GM12875 (cell line): ENCODE measurements around the gene CFTR.
"Not testable (repeated sequence)": the region's sequence is repeated elsewhere in the genome, so short reads cannot be mapped to it uniquely, and the experiment has no call there.

Experiments
- H3K4me3 ChIP-seq: one replicate; pipeline ENCODE4 v1.5.1; 2011; ENCODE audit warnings: low read depth, low read length, control low read depth
- CTCF ChIP-seq: IDR thresholded peaks from 2 replicates; pipeline ENCODE4 v1.5.1; 2011; ENCODE audit warnings: low read depth, mild to moderate bottlenecking, control low read depth, inconsistent platforms, low read length, moderate library complexity, borderline replicate concordance; ENCODE audit not compliant: insufficient read depth

The CFTR gene

DNA sequence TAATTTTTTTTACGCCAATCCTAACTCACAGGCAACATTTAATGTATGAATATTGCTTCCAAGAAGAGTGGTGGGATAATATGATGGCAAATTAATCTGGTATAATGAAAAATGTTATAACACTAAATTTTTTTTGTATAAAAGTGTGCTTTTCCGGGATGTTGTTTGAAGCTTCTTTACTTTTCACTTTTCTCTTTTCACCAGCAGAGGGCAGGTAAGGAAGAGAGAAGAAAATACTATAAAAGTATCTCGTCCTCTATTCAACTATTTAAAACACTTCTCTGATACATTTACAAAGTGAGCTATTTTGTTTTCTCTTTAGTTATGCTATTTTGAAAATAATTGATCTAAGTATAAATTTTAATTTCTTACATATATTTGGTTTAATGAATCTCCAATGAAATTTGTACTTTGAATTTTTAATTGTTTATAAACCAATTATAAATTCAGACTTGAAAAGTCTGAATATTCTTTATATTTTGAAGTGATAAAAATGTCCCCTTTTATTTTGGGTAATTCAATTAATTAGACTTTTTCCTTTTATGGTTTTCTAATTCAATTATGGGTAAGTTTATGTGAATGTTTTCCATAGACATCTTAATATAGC, 20.7 kb upstream of the CFTR start:
- no peak overlapping the region for H3K4me3 ChIP-seq
- peak; percentile 31; the same call in 1 of the 2 replicates for TF ChIP-seq CTCF

DNA sequence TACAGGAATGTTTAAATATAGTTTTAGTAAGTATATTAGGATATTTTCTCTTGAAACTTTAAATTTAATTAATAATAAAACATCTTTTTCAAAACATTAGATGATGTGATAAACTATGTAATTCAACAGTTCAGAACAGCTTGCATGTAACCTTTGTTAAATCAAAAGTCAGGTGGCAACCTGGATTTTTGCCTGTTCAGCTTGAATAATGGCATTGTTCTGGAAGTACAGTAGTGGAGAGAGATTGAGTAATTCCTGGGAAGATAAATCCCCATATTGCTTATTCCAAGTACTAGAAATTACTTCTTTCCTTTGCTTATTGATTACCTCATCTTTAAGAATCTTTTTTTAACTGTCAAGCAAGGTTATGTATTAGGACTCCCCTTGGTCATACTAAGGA, 20.1 kb upstream of the CFTR start:
- H3K4me3 ChIP-seq = no peak overlapping the region
- no peak for TF ChIP-seq CTCF

- H3K4me3 ChIP-seq = not testable (repeated sequence)
Observed at GRCh38 chr7:117460815-117461214, 19.0 kb upstream of the CFTR start.

DNA sequence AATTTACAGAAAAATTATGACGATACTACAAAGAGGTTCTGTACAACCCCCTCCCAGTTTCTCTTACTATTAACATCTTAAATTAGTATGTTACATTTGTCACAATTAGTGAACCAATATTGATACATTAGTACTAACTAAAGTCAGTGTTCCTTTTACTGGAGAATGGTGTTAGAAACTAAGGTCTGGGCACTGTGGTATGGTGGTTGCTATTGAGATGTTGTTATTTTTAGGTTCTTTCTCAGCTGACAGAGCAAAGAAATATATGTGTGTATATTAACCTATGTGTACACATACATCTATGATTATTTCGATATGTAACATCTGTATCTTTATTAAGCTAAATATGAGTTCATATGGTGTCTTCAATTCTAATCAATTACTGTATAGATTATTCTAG, 11.7 kb upstream of the CFTR start:
- TF ChIP-seq CTCF = no peak
- H3K4me3 ChIP-seq = no peak overlapping the region

DNA sequence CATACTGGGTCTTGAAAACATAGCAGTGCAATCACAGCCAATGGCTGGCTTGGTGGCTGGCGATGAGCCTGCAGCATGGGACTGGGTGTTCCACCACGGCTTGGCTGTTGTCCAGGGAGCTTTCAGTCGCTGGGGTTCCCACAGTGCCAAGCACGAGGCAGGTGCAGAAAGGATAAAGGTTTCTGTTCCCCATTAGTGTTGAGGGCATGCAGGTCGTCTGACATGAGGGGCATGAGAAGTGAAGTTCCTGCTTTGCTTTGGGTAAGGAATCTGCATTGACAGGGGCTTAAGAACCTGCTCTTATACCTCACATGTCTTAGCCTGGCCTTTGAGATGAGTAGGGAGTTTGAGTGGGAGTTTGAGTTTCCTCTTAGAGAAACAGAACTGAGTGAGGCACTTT, 9.0 kb upstream of the CFTR start:
- no peak for TF ChIP-seq CTCF

DNA sequence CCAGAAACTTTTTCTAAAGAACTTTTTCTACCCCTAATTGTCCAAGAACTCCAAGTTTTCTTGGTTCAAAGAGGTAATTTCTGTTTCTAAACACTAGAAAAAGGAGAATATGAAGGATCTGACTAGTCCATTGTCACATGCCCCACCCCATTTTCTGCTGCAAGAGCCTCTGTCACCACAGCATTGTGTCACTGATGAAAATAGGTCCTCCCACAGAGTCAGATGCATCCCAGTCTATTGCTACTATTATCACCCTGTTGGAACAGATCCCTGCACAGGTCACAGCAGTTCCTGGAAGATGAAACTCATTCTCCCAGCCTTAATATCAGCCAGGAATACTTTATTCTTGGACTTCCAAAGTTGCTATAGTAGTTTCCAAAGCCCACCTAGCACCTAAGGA, 7.5 kb upstream of the CFTR start:
- no peak overlapping the region for H3K4me3 ChIP-seq
- no peak for TF ChIP-seq CTCF

More for the DNA sequence above, 9.0 kb upstream of the CFTR start:
- no peak overlapping the region for H3K4me3 ChIP-seq

GRCh38 chr7:117476557-117477215, 3.1 kb upstream of the CFTR start:
- H3K4me3 ChIP-seq = no peak overlapping the region
- TF ChIP-seq CTCF = no peak
